ENCODE measurements around the gene SND1. TPM values are rescaled to one million over a fixed set of nuclear protein-coding genes. Genes with fewer than 3 reads are reported as not detected.
A peak's percentile ranks its signal among the peaks of the same experiment; 100 is the strongest.

SND1 gene
- polyA plus RNA-seq, 3 donors: 46.5 to 97.3 (median 79.8) TPM

DNA sequence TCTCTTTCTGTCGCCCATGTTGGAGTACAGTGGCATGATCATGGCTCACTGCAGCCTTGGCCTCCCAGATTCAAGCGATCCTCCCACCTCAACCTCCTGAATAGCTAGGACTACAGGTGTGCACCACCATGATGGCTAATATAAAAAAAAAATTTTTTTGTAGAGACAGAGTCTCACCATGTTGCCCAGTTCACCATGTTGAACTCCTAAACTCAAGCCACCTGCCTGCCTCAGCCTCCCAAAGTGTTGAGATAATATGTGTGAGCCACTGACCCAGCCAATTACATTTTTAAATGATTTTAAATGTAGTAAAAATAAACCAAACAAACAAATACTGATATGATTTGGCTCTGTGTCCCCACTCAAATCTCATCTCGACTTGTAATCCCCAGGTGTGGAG is 487.4 kb downstream of the SND1 start:
- Histone ChIP-seq H3K27me3 (ENCODE audit: control insufficient read depth in 2 of 2, insufficient read depth in 2 of 2, low read length in 2 of 2) (peaks cover 40% of the 10 kb centered on the region in 2 donors), H3K4me2 (replicated peaks; ENCODE audit: extremely low read depth, low read length, poor library complexity, severe bottlenecking) (no peak overlapping the region), H4K20me1 (ENCODE audit: insufficient read depth, low read length) (no peaks in the 10 kb centered on the region), H2AFZ (ENCODE audit: insufficient read depth, low read depth, low read length, poor library complexity, severe bottlenecking) (no peak overlapping the region), H3K9me3 (replicated peaks in 1 of 2; ENCODE audit: control insufficient read depth in 1 of 2, insufficient read depth in 1 of 2, low read length in 2 of 2) (peaks cover 0 to 2% of the 10 kb centered on the region in 2 donors), H3K9ac (ENCODE audit: insufficient read depth, low read length, poor library complexity, severe bottlenecking) (no peak overlapping the region), H3K36me3 (replicated peaks in 1 of 2; ENCODE audit: control insufficient read depth in 1 of 2, insufficient read depth in 2 of 2, low read length in 2 of 2) (no peaks in the 10 kb centered on the region), H3K4me1 (ENCODE audit: control insufficient read depth in 1 of 2, insufficient read depth in 2 of 2, low read length in 2 of 2) (peaks cover 30 to 33% of the 10 kb centered on the region in 2 donors), H3K4me3 (replicated peaks in 1 of 3; ENCODE audit: low read depth in 2 of 3, low read length in 3 of 3) (no peak overlapping the region), H3K27ac (ENCODE audit: low read depth in 1 of 2, low read length in 2 of 2) (no peak overlapping the region), H3K79me2 (ENCODE audit: insufficient read depth, low read length) (no peaks in the 10 kb centered on the region)
- no peak overlapping the region for H3K27ac Mint-ChIP-seq
- H3K9me3 Mint-ChIP-seq: peaks cover 2 to 20% (median 15%) of the 10 kb centered on the region in 7 donors
- no CpG with 5 or more reads among the region's 3 CpGs for WGBS (ENCODE audit: insufficient coverage)
- DNase-seq: no peak
- intact Hi-C loops (cut with micrococcal nuclease): no loop called here
- peaks cover 6 to 8% of the 10 kb centered on the region in 2 donors for H3K36me3 Mint-ChIP-seq
- H3K4me3 Mint-ChIP-seq: peak overlapping the region in 1 of 2 donors; percentile 26
- H3K4me1 Mint-ChIP-seq: peaks cover 30% of the 10 kb centered on the region
- TF ChIP-seq CTCF (IDR thresholded peaks at IDR 0.05): no peak
- peaks cover 57 to 75% (median 57%) of the 10 kb centered on the region in 3 donors for H3K27me3 Mint-ChIP-seq (ENCODE audit: low read depth in 3 of 3)

- no peak overlapping the region for H2AFZ ChIP-seq (ENCODE audit: insufficient read depth, low read depth, low read length, poor library complexity, severe bottlenecking)
- H3K9ac ChIP-seq (ENCODE audit: insufficient read depth, low read length, poor library complexity, severe bottlenecking): no peak overlapping the region
- H3K36me3 Mint-ChIP-seq: no peaks in the 10 kb centered on the region
- peaks cover 10% of the 10 kb centered on the region for H3K4me1 Mint-ChIP-seq
- no peak overlapping the region for H3K27ac Mint-ChIP-seq
- peaks cover 0 to 2% of the 10 kb centered on the region in 2 donors for H3K9me3 ChIP-seq (replicated peaks in 1 of 2; ENCODE audit: control insufficient read depth in 1 of 2, insufficient read depth in 1 of 2, low read length in 2 of 2)
- no peak for DNase-seq
- intact Hi-C loops (cut with micrococcal nuclease): no loop called here
- H3K79me2 ChIP-seq (ENCODE audit: insufficient read depth, low read length): no peaks in the 10 kb centered on the region
- 88% methylated on average over 3 of the region's 6 CpGs for WGBS (ENCODE audit: insufficient coverage)
- no peaks in the 10 kb centered on the region for H3K36me3 ChIP-seq (replicated peaks in 1 of 2; ENCODE audit: control insufficient read depth in 1 of 2, insufficient read depth in 2 of 2, low read length in 2 of 2)
- H3K27me3 Mint-ChIP-seq (ENCODE audit: low read depth in 3 of 3): peaks cover 46 to 60% (median 49%) of the 10 kb centered on the region in 3 donors
- H3K27me3 ChIP-seq (ENCODE audit: control insufficient read depth in 2 of 2, insufficient read depth in 2 of 2, low read length in 2 of 2): peaks cover 23 to 35% of the 10 kb centered on the region in 2 donors
- H3K4me2 ChIP-seq (replicated peaks; ENCODE audit: extremely low read depth, low read length, poor library complexity, severe bottlenecking): no peak overlapping the region
- H3K4me3 ChIP-seq (replicated peaks in 1 of 3; ENCODE audit: low read depth in 2 of 3, low read length in 3 of 3): no peak overlapping the region
- TF ChIP-seq CTCF (IDR thresholded peaks at IDR 0.05): no peak
- H3K4me1 ChIP-seq (ENCODE audit: control insufficient read depth in 1 of 2, insufficient read depth in 2 of 2, low read length in 2 of 2): peaks cover 9 to 10% of the 10 kb centered on the region in 2 donors
- no peak overlapping the region for H3K27ac ChIP-seq (ENCODE audit: low read depth in 1 of 2, low read length in 2 of 2)
- peaks cover 2 to 13% (median 12%) of the 10 kb centered on the region in 7 donors for H3K9me3 Mint-ChIP-seq
- peak overlapping the region in 1 of 2 donors; percentile 40 for H3K4me3 Mint-ChIP-seq
- no peaks in the 10 kb centered on the region for H4K20me1 ChIP-seq (ENCODE audit: insufficient read depth, low read length)
Measured at GRCh38 chr7:128141683-128142195, 489.7 kb downstream of the SND1 start.

Small RNA genes lying within 50 kb of the gene (small RNA-seq; reads per million reads assigned to genes)
- gene MIR593 (ENCODE audit: insufficient read length, low read depth): not detected

Other genes with a start within 250 kb of the SND1 start
- 1 to 10 TPM; 5.9 to 9.2 (median 6.4) TPM for gene GCC1, start 66.6 kb upstream of the SND1 start, polyA plus RNA-seq
- 100 to 1,000 TPM; 278 to 408 (median 313) TPM for gene ARF5, start 63.8 kb upstream of the SND1 start, polyA plus RNA-seq
- gene FSCN3, start 58.5 kb upstream of the SND1 start, polyA plus RNA-seq: 1 to 10 TPM in 1 of 3 donors, under 1 TPM in 1, not detected in 1; 0.34 to 3.2 TPM
- gene PAX4, start 34.1 kb upstream of the SND1 start, polyA plus RNA-seq: not detected

Measured in CD14-positive monocyte (primary cell).